Measurements from ENCODE around the gene SLCO4C1. TPM values are rescaled to one million over a fixed set of nuclear protein-coding genes. Genes with fewer than 3 reads are reported as not detected.

Gene SLCO4C1
- total RNA-seq, 1 donor from 2014 or later = 0.11 TPM

DNA sequence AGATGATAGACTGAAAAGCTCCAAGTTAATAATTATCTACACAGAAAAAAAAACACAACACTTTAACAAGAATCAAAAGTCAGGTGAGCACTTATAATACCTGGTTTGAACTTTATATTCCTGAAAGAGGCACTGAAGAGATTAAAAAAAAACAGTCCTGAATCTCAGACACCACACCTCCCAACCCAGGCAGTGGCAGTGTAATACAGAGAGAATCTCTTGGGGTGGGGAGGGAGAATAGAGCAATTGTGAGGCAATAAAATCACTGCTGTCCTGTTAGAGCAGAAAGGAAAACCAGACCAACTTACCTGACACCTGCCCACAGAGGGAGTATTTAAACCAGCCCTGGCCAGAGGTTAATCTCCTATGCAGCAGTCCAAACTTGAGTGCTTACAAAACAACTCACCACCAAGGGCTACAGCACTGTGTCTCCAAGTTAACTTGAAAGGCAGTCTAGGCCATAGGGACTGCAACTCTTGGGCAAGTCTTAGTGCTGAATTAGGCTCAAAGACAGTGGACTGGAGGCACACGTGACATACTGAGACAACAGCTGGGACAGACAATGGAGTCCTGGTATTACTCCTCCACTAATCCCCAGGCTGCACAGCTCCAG lies 54.2 kb downstream of the SLCO4C1 start:
- Mint-ChIP-seq H3K36me3 (ENCODE audit: unreplicated experiment) (no peaks in the 10 kb centered on the region), H3K4me3 (ENCODE audit: unreplicated experiment) (no peak overlapping the region), H3K9me3 (ENCODE audit: unreplicated experiment) (no peaks in the 10 kb centered on the region), H3K4me1 (ENCODE audit: unreplicated experiment) (no peaks in the 10 kb centered on the region), H3K27ac (ENCODE audit: unreplicated experiment) (no peak overlapping the region), H3K27me3 (ENCODE audit: unreplicated experiment) (peaks cover 4% of the 10 kb centered on the region)
- TF ChIP-seq CTCF (IDR thresholded peaks at IDR 0.05) = no peak
- DNase-seq (ENCODE audit: extremely low spot score, unreplicated experiment) = no peak

- no peak for DNase-seq (ENCODE audit: extremely low spot score, unreplicated experiment)
- H3K4me3 Mint-ChIP-seq (ENCODE audit: unreplicated experiment) = no peak overlapping the region
- TF ChIP-seq CTCF (IDR thresholded peaks at IDR 0.05) = no peak
- H3K9me3 Mint-ChIP-seq (ENCODE audit: unreplicated experiment) = no peaks in the 10 kb centered on the region
- H3K36me3 Mint-ChIP-seq (ENCODE audit: unreplicated experiment) = no peaks in the 10 kb centered on the region
- no peak overlapping the region for H3K27ac Mint-ChIP-seq (ENCODE audit: unreplicated experiment)
- H3K27me3 Mint-ChIP-seq (ENCODE audit: unreplicated experiment) = peaks cover 2% of the 10 kb centered on the region
- H3K4me1 Mint-ChIP-seq (ENCODE audit: unreplicated experiment) = no peaks in the 10 kb centered on the region
Measured at GRCh38 chr5:102231693-102232619, 64.1 kb downstream of the SLCO4C1 start.

DNA sequence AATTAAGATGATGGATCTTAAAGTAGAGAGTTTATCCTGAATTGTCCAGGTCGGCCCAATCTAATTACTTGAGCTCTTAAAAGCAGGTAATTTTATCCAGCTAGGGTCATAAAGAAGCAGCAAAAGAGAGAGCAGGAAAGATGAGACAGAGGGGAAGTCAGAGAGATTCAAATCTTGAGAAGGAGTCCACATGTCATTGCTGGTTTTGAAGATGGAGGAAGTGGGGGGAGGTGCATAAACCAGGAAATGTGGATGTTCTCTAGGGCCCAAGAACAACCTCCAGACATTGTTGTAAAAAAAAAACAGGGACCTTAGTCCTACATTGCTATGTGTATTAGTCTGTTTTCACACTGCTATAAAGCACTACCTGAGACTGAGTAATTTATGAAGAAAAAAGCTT lies 66.4 kb downstream of the SLCO4C1 start:
- Mint-ChIP-seq H3K27me3 (ENCODE audit: unreplicated experiment) (no peaks in the 10 kb centered on the region), H3K4me1 (ENCODE audit: unreplicated experiment) (no peaks in the 10 kb centered on the region), H3K9me3 (ENCODE audit: unreplicated experiment) (no peaks in the 10 kb centered on the region), H3K36me3 (ENCODE audit: unreplicated experiment) (no peaks in the 10 kb centered on the region), H3K27ac (ENCODE audit: unreplicated experiment) (no peak overlapping the region), H3K4me3 (ENCODE audit: unreplicated experiment) (no peak overlapping the region)
- no peak for TF ChIP-seq CTCF (IDR thresholded peaks at IDR 0.05)
- DNase-seq (ENCODE audit: extremely low spot score, unreplicated experiment) = no peak

DNA sequence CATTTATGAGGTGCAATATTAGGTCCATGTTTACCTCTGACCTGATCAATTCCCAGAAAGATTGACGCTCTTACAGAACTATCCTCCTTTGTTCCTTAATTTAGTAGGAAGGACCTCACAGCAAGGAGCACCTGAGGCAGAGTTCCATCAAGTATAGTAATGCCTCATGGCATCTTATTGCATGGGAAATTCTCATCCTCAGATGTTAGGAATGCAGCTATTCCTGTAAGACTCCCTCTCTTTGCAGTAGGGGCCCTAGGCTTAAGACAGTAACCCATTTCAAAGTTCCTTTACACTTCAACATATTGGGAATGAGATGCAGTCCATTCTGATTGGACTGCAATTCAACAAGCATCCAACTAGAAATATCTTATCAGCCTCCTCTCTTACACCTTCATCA lies 69.8 kb downstream of the SLCO4C1 start:
- Mint-ChIP-seq H3K27ac (ENCODE audit: unreplicated experiment) (no peak overlapping the region), H3K4me3 (ENCODE audit: unreplicated experiment) (no peak overlapping the region), H3K36me3 (ENCODE audit: unreplicated experiment) (no peaks in the 10 kb centered on the region), H3K9me3 (ENCODE audit: unreplicated experiment) (peaks cover 5% of the 10 kb centered on the region), H3K4me1 (ENCODE audit: unreplicated experiment) (no peaks in the 10 kb centered on the region), H3K27me3 (ENCODE audit: unreplicated experiment) (no peaks in the 10 kb centered on the region)
- no peak for TF ChIP-seq CTCF (IDR thresholded peaks at IDR 0.05)
- no peak for DNase-seq (ENCODE audit: extremely low spot score, unreplicated experiment)

Data from osteocyte (in vitro differentiated cells).